ENCODE results near the gene HOXC9.

HOXC9 gene

DNA sequence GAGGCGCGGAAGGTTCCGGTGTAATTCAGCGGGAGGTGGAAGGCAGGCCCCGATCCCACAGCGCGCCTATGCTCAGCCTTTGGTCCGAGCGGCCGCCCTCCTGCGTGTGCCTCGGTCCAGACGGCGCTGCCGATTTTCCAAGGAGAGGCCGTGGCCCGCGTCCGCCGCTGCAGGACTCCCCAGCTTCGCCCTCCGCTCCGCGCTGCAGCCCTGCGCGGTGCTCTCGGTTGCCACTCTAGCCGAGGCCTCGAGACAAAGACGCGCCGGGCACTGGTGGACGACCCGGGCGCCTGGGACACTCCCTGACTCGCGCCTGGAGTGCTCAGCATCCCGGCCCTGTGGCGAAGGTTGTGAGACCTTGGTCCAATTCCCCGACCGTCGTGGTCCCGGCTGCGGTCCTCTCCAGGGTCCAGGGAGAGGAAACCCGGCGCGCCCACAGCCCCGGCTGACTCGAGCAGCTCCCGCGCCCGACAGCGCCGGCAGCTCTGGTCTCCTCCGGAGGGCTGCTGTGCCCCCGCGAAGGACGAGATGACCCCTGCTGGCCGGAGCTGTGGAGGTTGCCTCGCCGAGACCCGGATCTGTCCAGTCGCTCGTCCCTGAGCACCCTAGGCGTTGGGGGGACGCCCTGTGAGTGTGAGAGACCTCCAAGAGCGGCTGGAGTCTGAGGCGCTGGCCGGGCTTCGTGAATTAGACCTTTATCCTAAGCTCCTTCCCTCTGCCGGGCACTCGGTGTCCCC, 38.8 kb upstream of the HOXC9 start:
- Histone ChIP-seq H3K4me1 (ENCODE audit: insufficient read depth, low read length, severe bottlenecking) (no peaks in the 10 kb centered on the region), H3K27ac (ENCODE audit: low read depth, low read length, poor library complexity, severe bottlenecking) (no peak overlapping the region), H3K9ac (ENCODE audit: low read length) (no peak overlapping the region), H3K9me3 (ENCODE audit: low read length) (no peaks in the 10 kb centered on the region), H2AFZ (ENCODE audit: low read length) (no peak overlapping the region), H3K27me3 (ENCODE audit: insufficient read depth, low read length) (no peaks in the 10 kb centered on the region; the same call in 1 of the 2 replicates), H3K4me2 (ENCODE audit: low read length) (no peak overlapping the region), H3K36me3 (ENCODE audit: insufficient read depth, low read length) (no peaks in the 10 kb centered on the region), H3K4me3 (ENCODE audit: low read depth, low read length, poor library complexity, severe bottlenecking) (no peak overlapping the region), H4K20me1 (ENCODE audit: insufficient read depth, low read length) (no peaks in the 10 kb centered on the region), H3F3A (ENCODE audit: insufficient read depth, low read length) (no peaks in the 10 kb centered on the region), H3K9me2 (ENCODE audit: low read depth, low read length) (no peaks in the 10 kb centered on the region), H3K79me2 (ENCODE audit: insufficient read depth, low read length) (no peaks in the 10 kb centered on the region)
- no peak for TF ChIP-seq EZH2 (IDR thresholded peaks at IDR 0.05; ENCODE audit: borderline replicate concordance, low read length)
- TF ChIP-seq, protein P1, sequence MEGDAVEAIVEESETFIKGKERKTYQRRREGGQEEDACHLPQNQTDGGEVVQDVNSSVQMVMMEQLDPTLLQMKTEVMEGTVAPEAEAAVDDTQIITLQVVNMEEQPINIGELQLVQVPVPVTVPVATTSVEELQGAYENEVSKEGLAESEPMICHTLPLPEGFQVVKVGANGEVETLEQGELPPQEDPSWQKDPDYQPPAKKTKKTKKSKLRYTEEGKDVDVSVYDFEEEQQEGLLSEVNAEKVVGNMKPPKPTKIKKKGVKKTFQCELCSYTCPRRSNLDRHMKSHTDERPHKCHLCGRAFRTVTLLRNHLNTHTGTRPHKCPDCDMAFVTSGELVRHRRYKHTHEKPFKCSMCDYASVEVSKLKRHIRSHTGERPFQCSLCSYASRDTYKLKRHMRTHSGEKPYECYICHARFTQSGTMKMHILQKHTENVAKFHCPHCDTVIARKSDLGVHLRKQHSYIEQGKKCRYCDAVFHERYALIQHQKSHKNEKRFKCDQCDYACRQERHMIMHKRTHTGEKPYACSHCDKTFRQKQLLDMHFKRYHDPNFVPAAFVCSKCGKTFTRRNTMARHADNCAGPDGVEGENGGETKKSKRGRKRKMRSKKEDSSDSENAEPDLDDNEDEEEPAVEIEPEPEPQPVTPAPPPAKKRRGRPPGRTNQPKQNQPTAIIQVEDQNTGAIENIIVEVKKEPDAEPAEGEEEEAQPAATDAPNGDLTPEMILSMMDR (IDR thresholded peaks at IDR 0.05; ENCODE audit: low read length) = no peak

DNA sequence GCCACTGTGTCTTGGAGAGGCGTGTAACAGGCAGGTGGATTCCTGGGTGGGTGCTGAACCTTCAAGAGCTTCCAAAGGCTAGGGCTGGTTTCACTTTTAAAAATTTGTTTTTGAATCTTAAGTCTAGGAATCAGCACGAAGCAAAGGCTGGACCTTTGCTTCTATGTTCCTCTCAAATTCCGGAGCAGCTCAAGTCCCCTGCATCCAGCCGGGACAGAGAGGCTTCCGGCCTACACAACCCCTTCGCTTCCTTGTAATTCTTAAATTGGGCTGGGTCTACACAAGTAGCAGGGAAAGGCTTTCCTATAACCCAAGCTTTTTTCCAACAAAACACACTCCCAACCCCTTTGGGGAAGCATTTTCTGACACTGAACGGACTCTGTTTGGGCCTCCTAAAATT, 37.0 kb upstream of the HOXC9 start:
- no peak overlapping the region for H2AFZ ChIP-seq (ENCODE audit: low read length)
- TF ChIP-seq EZH2 (IDR thresholded peaks at IDR 0.05; ENCODE audit: borderline replicate concordance, low read length) = no peak
- TF ChIP-seq, protein P1 (IDR thresholded peaks at IDR 0.05; ENCODE audit: low read length) = no peak
- no peak overlapping the region for H3K4me3 ChIP-seq (ENCODE audit: low read depth, low read length, poor library complexity, severe bottlenecking)
- no peaks in the 10 kb centered on the region for H3K36me3 ChIP-seq (ENCODE audit: insufficient read depth, low read length)
- peaks cover 4% of the 10 kb centered on the region; the same call in 1 of the 2 replicates for H3K27me3 ChIP-seq (ENCODE audit: insufficient read depth, low read length)
- no peaks in the 10 kb centered on the region for H4K20me1 ChIP-seq (ENCODE audit: insufficient read depth, low read length)
- H3K9me3 ChIP-seq (ENCODE audit: low read length) = no peaks in the 10 kb centered on the region
- H3K4me2 ChIP-seq (ENCODE audit: low read length) = no peak overlapping the region
- H3K4me1 ChIP-seq (ENCODE audit: insufficient read depth, low read length, severe bottlenecking) = no peaks in the 10 kb centered on the region
- H3F3A ChIP-seq (ENCODE audit: insufficient read depth, low read length) = no peaks in the 10 kb centered on the region
- no peak overlapping the region for H3K9ac ChIP-seq (ENCODE audit: low read length)
- no peak overlapping the region for H3K27ac ChIP-seq (ENCODE audit: low read depth, low read length, poor library complexity, severe bottlenecking)
- H3K79me2 ChIP-seq (ENCODE audit: insufficient read depth, low read length) = no peaks in the 10 kb centered on the region
- H3K9me2 ChIP-seq (ENCODE audit: low read depth, low read length) = no peaks in the 10 kb centered on the region

DNA sequence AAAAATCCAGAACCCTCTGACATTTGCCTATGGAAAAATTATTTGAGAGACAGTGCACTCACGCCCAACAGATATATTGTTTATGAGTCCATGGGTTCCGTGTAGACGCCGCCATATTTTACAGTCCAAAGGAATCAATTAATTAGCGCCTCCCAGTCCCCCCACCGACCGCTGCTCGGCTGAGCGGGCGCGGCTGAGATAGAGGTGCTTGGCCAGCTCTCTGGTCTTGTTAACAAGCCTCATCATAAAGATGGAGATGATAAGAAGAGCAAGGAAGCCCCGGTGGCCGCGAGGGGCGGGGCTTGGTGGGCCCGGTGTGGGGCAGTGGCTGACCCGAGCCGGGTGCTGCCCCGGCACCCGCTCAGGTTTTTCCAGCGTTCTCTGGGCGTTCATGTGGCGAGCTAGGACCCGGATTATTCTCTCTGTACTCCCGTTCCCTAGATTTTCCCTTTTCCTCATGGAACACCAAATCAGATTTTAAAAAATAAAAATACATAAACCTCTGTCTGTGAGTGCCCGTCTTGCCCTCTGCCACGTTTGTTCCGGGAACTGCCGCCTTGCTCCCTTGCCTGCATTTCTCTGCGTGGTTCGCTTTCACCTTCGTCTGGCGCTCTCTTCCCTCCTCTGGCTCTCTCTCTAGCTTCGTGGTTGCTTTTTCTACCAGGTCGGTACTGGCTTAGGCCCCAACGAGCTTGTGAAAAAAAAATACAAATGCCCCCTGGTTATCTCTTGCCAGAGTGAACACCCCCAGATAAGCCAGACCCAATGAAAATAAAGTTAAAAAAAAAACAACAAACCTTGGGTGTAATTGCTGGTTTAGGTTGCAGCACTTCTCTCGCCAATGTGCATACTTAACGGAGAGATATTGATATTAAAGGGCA, 36.3 kb upstream of the HOXC9 start:
- peaks cover 7% of the 10 kb centered on the region; the same call in 1 of the 2 replicates for H3K27me3 ChIP-seq (ENCODE audit: insufficient read depth, low read length)
- H3K9me3 ChIP-seq (ENCODE audit: low read length) = no peaks in the 10 kb centered on the region
- H4K20me1 ChIP-seq (ENCODE audit: insufficient read depth, low read length) = no peaks in the 10 kb centered on the region
- no peak overlapping the region for H3K4me2 ChIP-seq (ENCODE audit: low read length)
- H3K4me1 ChIP-seq (ENCODE audit: insufficient read depth, low read length, severe bottlenecking) = no peaks in the 10 kb centered on the region
- H3K9me2 ChIP-seq (ENCODE audit: low read depth, low read length) = no peaks in the 10 kb centered on the region
- H2AFZ ChIP-seq (ENCODE audit: low read length) = no peak overlapping the region
- no peaks in the 10 kb centered on the region for H3K36me3 ChIP-seq (ENCODE audit: insufficient read depth, low read length)
- H3K79me2 ChIP-seq (ENCODE audit: insufficient read depth, low read length) = no peaks in the 10 kb centered on the region
- no peak overlapping the region for H3K4me3 ChIP-seq (ENCODE audit: low read depth, low read length, poor library complexity, severe bottlenecking)
- no peak overlapping the region for H3K9ac ChIP-seq (ENCODE audit: low read length)
- H3F3A ChIP-seq (ENCODE audit: insufficient read depth, low read length) = no peaks in the 10 kb centered on the region
- no peak for TF ChIP-seq EZH2 (IDR thresholded peaks at IDR 0.05; ENCODE audit: borderline replicate concordance, low read length)
- TF ChIP-seq, protein P1 (IDR thresholded peaks at IDR 0.05; ENCODE audit: low read length) = no peak
- H3K27ac ChIP-seq (ENCODE audit: low read depth, low read length, poor library complexity, severe bottlenecking) = no peak overlapping the region

All from OCI-LY1 (cell line).